ENCODE measurements around the gene SETX.

GRCh38 chr9:132218208-132218607 lies 136.6 kb downstream of the SETX start:
- no peak for TF ChIP-seq CTCF (IDR thresholded peaks at IDR 0.05)
- no peak for TF ChIP-seq POLR2A (IDR thresholded peaks at IDR 0.05)

Data from prostate gland (tissue), 2 donors.